ENCODE results near the gene ARRDC1.

The ARRDC1 gene

DNA sequence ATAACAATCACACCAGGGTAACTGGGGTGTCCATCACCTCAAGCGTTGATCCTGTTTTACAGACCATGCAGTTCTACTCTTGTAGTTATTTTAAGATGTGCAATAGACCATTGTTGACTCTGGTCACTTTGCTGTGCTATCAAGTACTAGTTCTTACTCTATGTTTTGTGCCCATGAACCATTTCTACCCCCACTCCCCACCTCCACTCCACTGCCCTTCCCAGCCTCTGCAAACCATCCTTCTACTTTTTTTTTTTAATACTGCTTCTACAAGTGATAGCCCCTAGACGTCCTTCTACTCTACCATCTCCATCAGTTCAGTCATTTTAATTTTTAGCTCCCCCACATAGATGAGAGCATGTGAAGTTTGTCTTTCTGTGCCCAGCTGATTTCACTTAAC, 52.1 kb downstream of the ARRDC1 start:
- TF ChIP-seq CTCF (IDR thresholded peaks at IDR 0.05; ENCODE audit: low read depth, low read length), result no peak
- no peak for DNase-seq (ENCODE audit: extremely low read depth, low read depth)

DNA sequence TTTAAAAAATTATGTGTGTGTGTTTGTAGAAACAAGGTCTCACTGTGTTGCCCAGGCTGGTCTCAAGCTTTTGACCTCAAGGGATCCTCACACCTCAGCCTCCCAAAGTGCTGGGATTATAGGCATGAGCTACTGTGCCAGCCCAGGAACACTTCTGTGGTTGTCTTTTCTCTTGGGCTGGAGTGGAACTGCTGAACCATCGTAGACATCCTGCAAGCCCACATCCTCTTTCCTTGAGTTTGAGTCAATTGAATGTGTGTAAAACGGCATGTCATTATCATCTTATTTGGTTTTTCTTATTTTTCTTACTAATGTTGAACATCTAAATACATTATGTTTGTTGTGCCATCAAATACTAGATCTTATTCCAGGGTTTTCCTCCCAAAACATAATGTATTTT, 53.3 kb downstream of the ARRDC1 start:
- no peak for DNase-seq (ENCODE audit: extremely low read depth, low read depth)
- no peak for TF ChIP-seq CTCF (IDR thresholded peaks at IDR 0.05; ENCODE audit: low read depth, low read length)

DNA sequence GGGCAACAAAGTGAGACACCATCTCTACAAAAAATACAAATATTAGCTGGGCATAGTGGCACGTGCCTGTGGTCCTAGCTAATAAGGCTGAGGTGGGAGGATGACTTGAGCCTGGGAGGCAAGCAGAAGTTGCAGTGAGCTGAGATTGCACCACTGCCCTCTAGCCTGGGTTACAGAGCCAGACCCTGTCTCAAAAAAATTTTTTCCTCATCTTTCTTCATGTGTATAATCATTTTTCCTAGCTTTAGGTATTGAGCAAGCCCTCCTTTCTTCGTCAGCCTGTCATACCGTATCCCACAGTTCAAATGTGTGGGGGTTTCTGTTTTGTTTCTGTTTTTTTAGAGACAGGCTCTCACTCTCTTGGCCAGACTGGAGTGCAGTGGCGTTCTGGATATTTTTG, 54.7 kb downstream of the ARRDC1 start:
- DNase-seq (ENCODE audit: extremely low read depth, low read depth), result no peak
- TF ChIP-seq CTCF (IDR thresholded peaks at IDR 0.05; ENCODE audit: low read depth, low read length), result no peak

GRCh38 chr9:137663584-137663983, 58.1 kb downstream of the ARRDC1 start:
- TF ChIP-seq CTCF (IDR thresholded peaks at IDR 0.05; ENCODE audit: low read depth, low read length), result no peak
- no peak for DNase-seq (ENCODE audit: extremely low read depth, low read depth)

DNA sequence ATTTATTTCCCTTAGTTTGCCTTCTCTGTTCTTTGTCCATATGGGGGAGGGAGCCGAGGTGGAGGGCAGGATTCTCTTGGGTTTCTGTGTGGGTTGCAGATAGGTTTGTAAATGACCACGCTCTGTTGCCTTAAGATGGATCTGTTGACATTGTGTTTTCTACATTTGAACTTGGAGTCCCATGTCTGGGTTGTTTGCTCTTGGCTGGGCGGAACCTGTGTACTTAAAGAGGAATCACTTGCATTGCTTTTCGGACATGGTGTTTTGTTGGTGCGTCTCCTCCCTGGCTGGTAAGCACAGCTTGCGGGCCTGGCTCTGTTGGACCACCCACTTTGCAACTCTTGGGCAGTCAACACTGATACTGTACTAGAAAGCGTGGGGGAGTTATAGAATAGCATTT, 59.2 kb downstream of the ARRDC1 start:
- TF ChIP-seq CTCF (IDR thresholded peaks at IDR 0.05; ENCODE audit: low read depth, low read length), result no peak
- DNase-seq (ENCODE audit: extremely low read depth, low read depth), result no peak
